T follicular helper cell (primary cell): ENCODE measurements around the gene KLRC4.
"Not testable (repeated sequence)": the region's sequence is repeated elsewhere in the genome, so short reads cannot be mapped to it uniquely, and the experiment has no call there.

ENCODE experiments used
- DNase-seq: peaks from one replicate; pipeline ENCODE4 v3.0.0-alpha.2; 2020; ENCODE audit warnings: low read depth

The KLRC4 gene

DNA sequence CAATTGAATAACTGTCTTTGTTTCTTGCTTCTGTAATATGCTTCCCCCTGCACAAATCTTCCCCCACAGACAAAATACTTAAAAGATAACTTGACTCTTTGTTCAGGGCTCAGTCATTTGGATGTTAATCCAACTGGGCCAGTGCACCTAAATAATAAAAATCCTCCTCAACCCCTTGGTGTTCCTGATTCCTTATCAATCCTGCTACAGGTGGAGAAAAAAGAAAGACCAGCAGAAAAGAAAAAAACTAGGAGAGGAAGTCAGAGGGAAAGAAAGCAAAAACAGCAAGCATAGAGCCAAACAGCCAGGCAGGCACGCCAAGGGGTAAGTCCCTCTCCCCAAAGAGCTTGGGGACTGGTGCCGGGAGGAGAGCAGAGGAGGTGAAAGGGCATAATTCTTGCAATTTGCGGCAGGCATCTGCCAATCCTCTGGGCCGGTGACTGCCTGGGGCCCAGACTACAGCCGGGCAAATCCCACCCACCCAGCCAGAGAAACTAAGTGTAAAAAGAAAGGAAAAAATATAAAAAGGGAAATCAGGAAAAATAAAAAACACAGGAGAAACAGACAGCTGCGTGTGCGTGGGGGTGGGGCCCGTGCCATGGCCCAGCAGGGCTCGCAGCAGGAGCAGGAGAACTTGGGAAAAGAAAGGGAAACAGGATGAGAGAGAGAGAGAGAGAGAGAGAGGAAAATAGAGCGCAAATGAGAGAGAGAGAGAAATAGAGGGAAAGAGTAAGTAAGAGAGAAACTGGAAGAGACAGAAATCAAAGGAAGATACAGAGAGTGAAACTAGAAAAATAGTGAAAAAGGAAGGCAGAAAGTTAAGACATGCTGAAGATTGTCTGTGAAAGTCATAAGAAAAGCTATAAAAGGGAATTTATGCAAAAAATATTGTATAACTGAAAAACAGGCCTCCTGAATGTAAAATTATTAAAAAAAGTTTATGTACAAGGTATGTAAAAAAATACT lies 41.1 kb downstream of the KLRC4 start:
- DNase-seq, result no peak

DNA sequence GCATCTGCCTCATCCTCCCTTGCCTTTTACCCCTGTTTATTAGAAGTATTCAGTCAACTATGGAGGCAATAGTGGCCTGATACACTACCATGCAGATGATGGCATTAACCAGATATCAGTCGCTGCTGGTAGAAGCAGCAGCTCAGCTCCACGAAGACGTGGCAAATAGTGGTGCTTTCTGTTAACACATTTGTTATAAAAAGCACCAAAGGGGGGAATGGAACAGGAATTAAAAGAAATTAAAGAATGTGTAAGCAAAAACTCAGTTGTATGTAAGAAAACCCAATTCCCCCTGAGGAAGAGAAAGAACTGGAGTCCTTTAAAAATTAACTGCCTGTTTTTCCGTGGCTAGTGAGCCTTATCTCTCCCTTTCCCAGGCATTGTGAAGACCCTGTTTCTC lies 41.8 kb downstream of the KLRC4 start:
- DNase-seq, result not testable (repeated sequence)

DNA sequence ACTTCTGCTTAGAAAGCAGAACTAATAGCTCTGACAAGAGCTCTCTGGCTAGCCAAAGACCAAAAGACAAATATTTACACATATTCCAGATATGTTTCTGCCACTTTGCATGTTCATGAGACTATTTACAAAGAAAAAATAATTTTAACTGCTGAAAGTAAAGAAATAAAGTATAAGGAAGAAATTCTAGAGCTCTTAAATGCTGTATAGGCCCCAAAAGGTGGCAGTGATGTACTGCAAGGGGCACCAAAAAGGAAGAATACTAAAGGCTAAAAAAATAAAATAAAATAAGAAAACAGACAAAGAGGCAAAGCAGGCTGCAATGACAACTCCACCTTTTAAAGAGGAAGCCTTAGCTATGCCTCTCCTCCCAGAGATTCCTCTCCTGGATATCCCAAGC lies 42.7 kb downstream of the KLRC4 start:
- no peak for DNase-seq

DNA sequence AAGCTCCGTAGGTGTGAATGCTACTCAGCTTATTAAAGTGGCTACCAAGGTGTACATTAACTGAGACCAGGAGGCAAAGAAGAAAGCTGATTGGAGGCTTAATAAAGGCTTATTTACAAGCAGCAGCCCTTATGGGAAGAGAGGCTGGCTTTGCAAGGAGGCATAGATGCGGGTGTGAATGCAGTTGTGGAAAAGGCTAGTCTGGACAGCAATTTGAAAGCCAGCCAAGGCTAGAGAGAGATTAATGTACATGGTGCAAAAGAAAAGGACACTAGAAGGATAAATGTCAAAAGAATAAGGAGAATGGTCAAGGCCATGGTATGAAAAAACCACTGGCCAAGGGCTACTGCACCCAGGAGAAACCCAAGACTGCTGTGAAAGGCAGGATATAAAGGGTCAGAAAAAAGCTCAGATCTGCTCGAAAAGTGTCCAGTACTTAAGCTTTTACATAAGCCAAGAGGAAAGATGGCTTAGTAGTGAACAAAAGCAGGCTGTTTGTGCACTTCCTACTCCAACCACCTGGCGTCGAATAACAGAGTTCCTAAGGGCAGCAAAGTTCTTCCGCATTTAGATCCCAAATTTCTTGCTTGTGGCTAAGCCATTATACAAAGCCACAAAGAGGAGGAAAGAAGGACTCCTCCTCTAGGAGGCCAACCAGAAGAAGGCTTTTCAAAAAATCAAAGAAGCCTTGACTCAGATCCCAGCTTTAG lies 43.7 kb downstream of the KLRC4 start:
- DNase-seq, result no peak

DNA sequence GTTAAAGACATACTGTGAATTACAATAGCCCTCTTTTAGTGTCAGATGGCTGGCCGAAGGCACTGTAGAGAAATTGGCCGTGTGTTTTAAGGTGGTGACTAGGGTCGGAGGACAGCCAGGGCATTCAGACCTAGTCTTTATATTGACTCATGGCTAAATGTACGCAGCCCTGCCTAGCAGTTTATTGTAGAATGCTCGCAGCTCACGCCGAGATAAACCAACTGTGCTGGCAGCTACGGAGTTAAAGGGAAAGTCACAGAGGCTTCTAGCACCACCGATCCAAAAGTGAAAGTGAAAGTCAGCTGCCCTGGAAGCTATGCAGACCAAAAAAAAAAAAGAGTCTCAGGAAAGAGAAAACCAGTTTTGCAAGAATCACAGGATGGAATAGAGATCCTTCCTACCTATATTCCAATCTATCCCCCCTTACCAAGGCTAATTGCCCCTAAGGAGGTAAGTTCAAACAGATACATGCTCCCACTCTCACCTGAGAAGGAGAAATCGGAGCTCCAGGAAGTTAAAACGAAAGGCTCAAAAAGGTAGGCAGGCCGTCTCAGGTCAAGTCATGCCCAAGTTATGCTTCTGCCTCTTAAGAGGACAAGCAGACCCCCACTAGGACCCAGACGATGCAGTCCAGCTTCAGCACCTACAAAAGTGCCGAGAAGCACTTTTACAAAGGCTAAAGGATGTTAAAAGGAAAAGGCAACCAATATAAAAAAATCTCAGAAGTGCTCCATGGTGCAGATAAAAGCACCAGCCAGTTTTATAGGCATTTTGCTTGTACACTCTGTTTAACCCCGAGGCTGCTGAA lies 44.5 kb downstream of the KLRC4 start:
- DNase-seq, result peak; percentile 40

DNA sequence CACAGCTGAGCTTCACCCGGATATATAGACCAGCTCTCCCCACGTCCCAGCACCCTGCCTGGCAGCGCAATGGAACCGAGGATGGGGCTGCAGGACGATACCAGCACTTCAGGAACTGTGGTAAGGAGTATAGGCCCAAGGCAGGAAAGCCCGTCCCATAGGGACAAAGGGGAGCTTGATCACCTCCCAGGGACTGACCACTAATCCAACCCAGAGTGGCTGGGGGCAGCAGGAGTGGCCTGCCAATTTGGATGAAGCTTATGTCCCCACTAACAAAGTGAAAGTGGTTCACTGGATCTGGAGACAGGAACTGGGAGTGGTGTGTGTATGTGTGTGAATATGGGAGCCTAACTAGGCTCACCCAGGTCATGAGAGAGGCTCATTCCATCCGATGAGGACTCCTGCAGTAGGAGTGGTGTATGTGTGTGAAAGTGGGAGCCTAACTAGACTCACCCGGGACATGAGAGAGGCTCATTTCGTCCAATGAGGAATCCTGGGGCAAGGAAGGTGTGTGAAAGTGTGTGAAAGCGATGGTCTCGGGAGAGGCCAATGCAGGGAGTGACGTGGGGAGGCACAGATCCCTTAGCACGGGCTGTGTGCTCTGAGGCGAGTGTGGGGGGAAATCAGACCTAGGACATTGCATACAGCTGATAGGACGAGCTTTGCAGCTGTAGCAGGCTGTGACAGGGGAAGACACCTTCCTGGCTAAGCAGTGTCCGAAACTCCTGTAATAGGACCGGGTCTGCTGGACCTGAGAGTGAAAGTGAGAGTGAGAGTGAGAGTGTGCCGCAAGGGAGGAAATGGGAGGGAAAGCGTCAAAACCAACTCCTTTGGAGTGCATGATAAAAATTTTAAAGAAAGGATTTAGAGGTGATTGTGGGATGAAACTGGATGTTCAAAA lies 45.4 kb downstream of the KLRC4 start:
- DNase-seq, result no peak

DNA sequence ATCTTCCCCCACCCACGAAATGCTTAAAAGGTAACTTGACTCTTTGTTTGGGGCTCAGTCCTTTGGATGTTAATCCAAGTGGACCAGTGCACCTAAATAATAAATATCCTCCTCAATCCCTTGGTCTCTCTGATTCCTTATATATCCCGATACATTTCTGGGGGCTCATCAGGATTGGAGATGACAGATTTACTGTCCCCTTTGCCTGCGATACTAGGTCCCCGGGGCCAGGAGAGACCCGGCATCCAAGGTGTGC lies 46.0 kb downstream of the KLRC4 start:
- DNase-seq, result no peak

GRCh38 chr12:10362828-10363657 lies 46.5 kb downstream of the KLRC4 start:
- DNase-seq, result no peak

- DNase-seq, result no peak
Observed at GRCh38 chr12:10362325-10362724, 47.2 kb downstream of the KLRC4 start.

DNA sequence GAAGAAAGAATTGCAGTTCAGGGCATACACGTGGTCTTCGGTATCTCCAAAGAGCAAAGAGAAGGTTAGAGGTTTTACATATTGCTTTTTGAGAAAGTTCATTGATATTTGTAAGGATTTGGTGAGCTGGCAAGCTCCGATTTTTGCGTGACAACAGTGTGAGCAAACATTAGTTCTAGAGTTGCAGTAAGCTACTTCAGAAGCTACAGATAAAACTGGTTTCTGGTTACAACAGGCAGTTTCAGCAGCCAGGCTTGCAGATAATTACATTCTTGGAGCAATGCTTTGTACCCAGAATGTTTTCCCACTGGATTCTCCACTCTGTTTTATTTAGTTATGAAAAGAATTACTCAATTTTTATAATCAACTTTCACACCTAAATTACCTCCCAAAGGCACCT lies 47.9 kb downstream of the KLRC4 start:
- DNase-seq, result no peak

- DNase-seq, result no peak
Observed at GRCh38 chr12:10361084-10361483, 48.5 kb downstream of the KLRC4 start.

- no peak for DNase-seq
Observed at GRCh38 chr12:10358969-10359368, 50.6 kb downstream of the KLRC4 start.

DNA sequence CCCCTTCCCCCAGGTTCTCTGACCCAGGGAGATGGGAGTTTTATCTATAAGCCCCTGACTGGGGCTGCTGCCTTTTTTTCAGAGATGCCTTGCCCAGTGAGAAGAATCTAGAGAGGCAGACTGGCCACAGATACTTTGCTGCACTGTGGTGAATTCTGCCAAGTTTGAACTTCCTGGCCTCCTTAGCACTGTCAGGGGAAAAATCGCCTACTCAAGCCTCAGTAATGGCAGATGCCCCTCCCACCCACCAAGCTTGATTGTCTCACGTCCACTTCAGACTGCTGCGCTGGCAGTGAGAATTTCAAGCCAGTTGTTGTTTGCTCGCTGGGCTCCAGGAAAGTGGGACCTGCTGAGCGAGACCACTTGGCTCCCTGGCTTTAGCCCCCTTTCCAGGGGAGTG lies 51.4 kb downstream of the KLRC4 start:
- DNase-seq, result no peak
